Amniotic epithelial cell (primary cell): Measurements from ENCODE around the gene DUSP2.

Experiments used
- DNase-seq: peaks from one replicate; pipeline ENCODE4 v3.0.0-alpha.2; 2010; ENCODE audit warnings: low read depth

DUSP2 gene

DNA sequence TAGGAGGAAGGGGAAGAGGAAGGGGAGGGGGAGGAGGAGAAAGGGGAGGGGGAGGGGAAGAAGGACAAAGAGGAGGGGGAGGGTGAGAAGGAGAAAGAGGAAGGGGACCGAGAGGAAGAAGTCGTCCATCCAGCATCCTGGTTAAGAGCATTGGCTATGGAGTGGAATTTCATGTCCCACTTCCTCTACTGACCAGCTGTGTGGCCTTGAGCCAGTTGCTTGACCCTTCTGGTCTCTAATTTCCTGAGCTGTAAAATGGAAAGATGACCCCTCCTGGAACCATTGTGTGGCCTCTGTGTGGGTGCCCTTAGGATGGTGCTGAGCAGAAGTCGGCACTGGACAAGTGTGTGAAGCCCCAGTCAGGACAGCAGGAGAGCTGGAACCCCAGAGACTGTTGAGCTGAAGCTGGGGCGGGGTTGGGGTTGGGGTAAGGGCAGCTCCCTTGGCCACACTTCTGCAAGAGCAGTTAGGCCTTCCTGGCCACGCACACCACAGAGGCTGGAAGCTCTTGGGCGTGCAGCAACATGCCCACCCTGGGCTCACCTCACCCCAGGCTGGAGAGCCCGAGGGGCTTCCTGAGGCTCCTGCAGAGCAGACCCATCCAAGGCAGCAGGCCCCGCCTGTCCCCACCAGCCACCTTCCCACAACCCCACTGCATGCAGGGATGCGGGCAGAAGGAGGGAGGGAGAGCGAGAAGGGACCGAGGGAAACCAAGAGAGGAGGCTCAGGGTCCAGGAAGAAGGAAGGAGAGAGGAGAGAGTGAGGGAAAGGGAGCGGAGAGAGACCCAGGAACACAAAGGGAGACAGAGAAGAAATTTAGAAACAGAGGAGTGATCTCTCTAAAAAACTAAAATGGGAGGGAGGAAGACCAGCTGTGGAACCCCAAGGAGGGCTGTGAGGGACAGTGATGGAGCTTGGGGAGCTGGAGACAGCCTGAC lies 45.1 kb downstream of the DUSP2 start:
- no peak for DNase-seq

DNA sequence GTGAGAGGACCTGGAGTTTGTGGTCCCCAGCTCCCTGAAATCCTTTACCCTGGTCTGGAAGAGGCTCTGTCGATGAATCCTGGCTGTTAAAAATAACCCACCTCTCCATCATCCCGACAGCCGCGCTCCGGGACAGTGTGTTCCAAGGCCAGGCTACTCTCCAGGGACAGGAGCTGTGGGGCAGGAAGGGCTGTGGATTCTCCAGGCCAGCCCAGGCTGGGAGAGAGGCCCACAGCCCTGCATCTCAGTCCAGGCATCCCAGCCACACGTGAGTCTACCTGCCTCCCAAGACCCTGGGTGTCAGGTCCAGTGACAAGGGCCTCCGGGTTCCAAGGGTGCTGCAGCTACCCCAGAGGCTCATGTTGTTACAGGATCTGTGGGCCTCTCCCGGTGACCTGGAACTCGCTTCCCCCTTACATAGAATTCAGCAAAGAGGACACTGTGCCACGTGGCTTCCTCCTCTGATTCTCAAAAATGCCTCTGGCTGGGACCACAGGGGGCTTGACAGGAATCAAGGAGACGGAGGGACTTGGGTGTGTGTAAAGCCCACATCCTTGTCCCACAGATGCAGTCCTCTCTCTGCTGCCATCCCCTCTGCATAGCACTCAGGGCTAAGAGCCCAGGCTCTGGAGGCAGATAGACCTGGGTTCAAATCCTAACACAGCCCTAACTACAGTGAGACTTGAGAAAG lies 46.2 kb downstream of the DUSP2 start:
- no peak for DNase-seq

DNA sequence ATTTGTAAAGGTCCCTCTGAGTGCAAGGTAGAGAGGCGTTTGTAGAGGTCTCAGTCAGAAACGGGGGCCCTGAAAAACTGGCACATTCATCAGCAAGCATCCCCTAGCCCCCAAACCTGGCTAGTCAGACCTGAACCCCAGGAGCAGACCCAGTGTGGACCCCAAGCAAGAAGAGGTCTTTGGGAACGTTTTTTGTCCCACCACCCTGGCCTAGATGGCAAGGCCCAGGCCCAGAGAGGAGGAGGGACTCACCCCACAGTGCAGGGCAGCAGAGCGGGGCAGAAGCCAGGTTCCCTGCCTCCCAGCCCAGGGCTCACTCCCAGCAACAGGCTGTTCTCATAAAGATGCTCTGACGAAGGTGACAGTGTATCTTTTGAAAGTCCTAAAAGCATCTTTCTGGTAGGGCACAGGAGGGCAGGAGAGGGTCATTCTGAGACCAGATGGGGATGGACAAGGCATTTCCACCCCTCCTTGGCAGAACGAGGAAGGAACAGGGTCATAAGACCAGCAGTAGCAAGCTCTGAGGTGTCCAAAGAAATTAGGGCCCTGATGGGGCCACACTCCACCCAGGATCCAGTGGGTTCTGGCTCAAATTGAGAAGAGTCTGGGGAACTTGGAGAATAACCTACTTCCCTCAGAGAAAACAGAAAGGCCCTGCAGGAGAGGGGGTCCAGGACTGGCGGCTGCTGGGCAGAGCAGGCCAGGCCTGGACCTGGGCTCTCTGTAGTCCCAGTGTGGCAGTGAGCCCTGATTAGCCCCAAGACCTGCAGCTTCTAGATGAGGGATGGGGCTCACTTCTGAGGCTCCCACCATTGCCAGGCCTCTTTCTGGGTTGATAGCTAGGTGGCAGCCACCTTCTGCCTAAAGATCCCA lies 47.1 kb downstream of the DUSP2 start:
- no peak for DNase-seq

DNA sequence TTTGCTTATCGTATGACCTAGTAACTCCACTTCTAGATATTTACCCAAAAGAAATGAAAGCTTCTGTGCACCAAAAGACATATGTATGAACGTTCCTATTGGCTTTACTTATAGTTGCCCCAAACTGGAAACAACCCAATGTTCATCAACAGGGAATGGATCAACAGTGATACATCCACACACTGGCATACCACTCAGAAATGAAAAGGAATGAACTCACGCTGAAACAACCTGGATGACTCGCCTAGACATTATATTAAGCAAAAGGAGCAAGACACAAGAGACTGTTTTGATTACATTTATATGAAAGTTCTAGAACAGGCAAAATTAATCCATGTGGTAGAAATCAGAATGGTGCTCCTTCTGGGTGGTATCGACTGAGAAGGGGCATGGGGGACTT lies 47.8 kb downstream of the DUSP2 start:
- DNase-seq = no peak

DNA sequence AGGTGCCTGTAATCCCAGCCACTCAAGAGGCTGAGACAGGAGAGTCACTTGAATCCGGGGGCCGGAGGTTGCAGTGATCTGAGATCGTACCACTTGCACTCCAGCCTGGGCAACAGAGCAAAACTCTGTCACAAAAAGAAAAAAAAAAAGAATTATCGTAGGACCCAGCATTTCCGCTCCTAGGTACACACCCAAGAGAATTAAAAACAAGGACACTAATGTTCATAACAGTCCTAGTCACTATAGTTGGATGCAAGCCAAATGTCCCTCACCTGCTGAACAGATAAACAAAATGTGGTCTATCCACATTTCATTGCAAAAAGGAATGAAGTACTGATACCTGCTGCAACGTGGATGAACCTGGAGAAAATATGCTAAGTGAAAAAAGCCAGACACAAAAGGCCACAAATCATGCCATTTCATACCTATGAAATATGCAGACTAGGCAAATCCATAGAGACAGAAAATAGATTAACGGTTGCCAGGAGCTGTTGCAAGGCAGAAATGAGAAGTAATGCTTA lies 50.1 kb downstream of the DUSP2 start:
- DNase-seq = no peak

DNA sequence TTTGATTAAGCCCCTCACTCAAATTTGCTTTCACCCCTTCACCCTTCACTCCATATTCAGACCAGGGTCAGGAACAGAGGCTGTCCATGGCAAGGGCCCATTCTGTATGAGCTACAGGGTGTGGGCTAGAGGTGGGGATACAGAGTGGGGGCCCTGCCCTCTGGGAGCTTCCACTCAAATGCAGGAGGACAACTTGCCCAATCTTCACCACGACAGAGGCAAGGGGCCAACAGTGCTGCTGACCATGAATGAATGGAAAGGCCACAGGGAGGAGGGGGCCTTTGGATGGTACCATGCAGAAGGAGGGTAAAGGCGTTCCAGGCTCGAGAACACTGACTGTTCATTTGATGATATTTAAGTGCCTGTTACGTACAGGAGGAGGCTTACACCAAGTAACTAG lies 51.7 kb downstream of the DUSP2 start:
- DNase-seq = no peak
